Measurements from ENCODE around the gene PTGDS.

The PTGDS gene

GRCh38 chr9:137007108-137007815, 30.0 kb downstream of the PTGDS start (continued):
- TF ChIP-seq ZNF561 (tag by site-specific recombination; IDR thresholded peaks at IDR 0.05; ENCODE audit: borderline replicate concordance) (no peak), PRDM1 (tag by site-specific recombination; IDR thresholded peaks at IDR 0.05) (no peak), PRDM2 (tag by site-specific recombination; IDR thresholded peaks at IDR 0.05; ENCODE audit: borderline replicate concordance) (no peak), SCRT2 (tag by site-specific recombination; IDR thresholded peaks at IDR 0.05) (0 out of 2 replicates have a peak, but pooled peaks have one; percentile 23)

GRCh38 chr9:137007816-137008270, 30.5 kb downstream of the PTGDS start:
- POLR2A ChIA-PET = interaction anchor here (1.3 kb wide), 1 partner anchor 16 kb away, joined by 3 read pairs; no protein-coding TSS in a partner anchor

GRCh38 chr9:137008312-137008711, 31.0 kb downstream of the PTGDS start:
- Histone ChIP-seq H3K4me1 (ENCODE audit: control insufficient read depth, insufficient read depth, low read length) (peaks cover 3% of the 10 kb centered on the region; the same call in 1 of the 2 replicates), H3K4me3 (ENCODE audit: low read depth, low read length) (no peak overlapping the region), H3K27ac (ENCODE audit: extremely low read depth, low read depth, low read length) (no peak overlapping the region), H3K36me3 (ENCODE audit: control insufficient read depth in 2 of 2, insufficient read depth in 1 of 2, low read length in 2 of 2) (peaks cover 0 to 17% of the 10 kb centered on the region in 2 experiments; a peak in 1 of 3 replicates), H3K9me3 (ENCODE audit: control insufficient read depth, insufficient read depth, low read depth, low read length) (no peaks in the 10 kb centered on the region)
- ChIA-PET CTCF (interaction anchor here (2.1 kb wide), 1 partner anchor 21 kb away, joined by 10 read pairs; no protein-coding TSS in a partner anchor), POLR2A (no interaction called here)
- peak; percentile 77 for TF ChIP-seq ZNF600 (tag by site-specific recombination; IDR thresholded peaks at IDR 0.05)
- TF ChIP-seq RBAK (tag by site-specific recombination; IDR thresholded peaks at IDR 0.05) = no peak
- TF ChIP-seq ZNF266 (tag by site-specific recombination; IDR thresholded peaks at IDR 0.05; ENCODE audit: low read depth) = no peak
- peak; percentile 17; the same call in 1 of the 2 replicates for TF ChIP-seq BCL11A (tag by site-specific recombination; IDR thresholded peaks at IDR 0.05; ENCODE audit: low read depth)
- TF ChIP-seq ZNF324 (tag by site-specific recombination; IDR thresholded peaks at IDR 0.05) = no peak
- TF ChIP-seq ZBTB6 (tag by site-specific recombination; IDR thresholded peaks at IDR 0.05) = peak; percentile 66; the same call in 1 of the 2 replicates
- no peak for TF ChIP-seq ZSCAN4 (tag by site-specific recombination; IDR thresholded peaks at IDR 0.05)

More at GRCh38 chr9:137007816-137008270, 30.5 kb downstream of the PTGDS start:
- H3K4me3 ChIP-seq (ENCODE audit: low read depth, low read length) = no peak overlapping the region
- no peak overlapping the region for H3K27ac ChIP-seq (ENCODE audit: extremely low read depth, low read depth, low read length)
- peaks cover 3% of the 10 kb centered on the region; the same call in 1 of the 2 replicates for H3K4me1 ChIP-seq (ENCODE audit: control insufficient read depth, insufficient read depth, low read length)
- no peaks in the 10 kb centered on the region for H3K9me3 ChIP-seq (ENCODE audit: control insufficient read depth, insufficient read depth, low read depth, low read length)
- TF ChIP-seq ZBTB20 (tag by site-specific recombination; IDR thresholded peaks at IDR 0.05) = no peak
- no peak for TF ChIP-seq ZNF488 (tag by site-specific recombination; IDR thresholded peaks at IDR 0.05)
- TF ChIP-seq EGR2 (tag by site-specific recombination; IDR thresholded peaks at IDR 0.05; ENCODE audit: low read depth) = no peak
- no peak for TF ChIP-seq ZFHX2 (tag by site-specific recombination; conservative IDR thresholded peaks at IDR 0.05)
- TF ChIP-seq ZBTB8A (tag by site-specific recombination; IDR thresholded peaks at IDR 0.05) = no peak
- TF ChIP-seq WT1 (tag by site-specific recombination; IDR thresholded peaks at IDR 0.05) = no peak
- TF ChIP-seq KLF7 (tag by site-specific recombination; IDR thresholded peaks at IDR 0.05; ENCODE audit: borderline replicate concordance) = no peak
- TF ChIP-seq ZNF558 (tag by site-specific recombination; IDR thresholded peaks at IDR 0.05) = no peak
- TF ChIP-seq ZNF350 (tag by site-specific recombination; IDR thresholded peaks at IDR 0.05) = no peak
- no peak for TF ChIP-seq ZNF555 (tag by site-specific recombination; conservative IDR thresholded peaks at IDR 0.05)
- no peak for TF ChIP-seq ZNF146 (tag by site-specific recombination; IDR thresholded peaks at IDR 0.05)
- no peak for TF ChIP-seq ZNF561 (tag by site-specific recombination; IDR thresholded peaks at IDR 0.05; ENCODE audit: borderline replicate concordance)
- TF ChIP-seq ZNF175 (tag by site-specific recombination; IDR thresholded peaks at IDR 0.05) = no peak
- CTCF ChIA-PET = interaction anchor here (1.2 to 2.1 kb wide), 2 partner anchors 21 to 39 kb away, joined by 3 to 10 read pairs; no protein-coding TSS in a partner anchor
- peaks cover 0 to 17% of the 10 kb centered on the region in 2 experiments; a peak in 1 of 3 replicates for H3K36me3 ChIP-seq (ENCODE audit: control insufficient read depth in 2 of 2, insufficient read depth in 1 of 2, low read length in 2 of 2)

Data from HEK293 (cell line).